ENCODE data around the gene CRCP.
"Not testable (repeated sequence)": the region's sequence is repeated elsewhere in the genome, so short reads cannot be mapped to it uniquely, and the experiment has no call there.

CRCP gene

DNA sequence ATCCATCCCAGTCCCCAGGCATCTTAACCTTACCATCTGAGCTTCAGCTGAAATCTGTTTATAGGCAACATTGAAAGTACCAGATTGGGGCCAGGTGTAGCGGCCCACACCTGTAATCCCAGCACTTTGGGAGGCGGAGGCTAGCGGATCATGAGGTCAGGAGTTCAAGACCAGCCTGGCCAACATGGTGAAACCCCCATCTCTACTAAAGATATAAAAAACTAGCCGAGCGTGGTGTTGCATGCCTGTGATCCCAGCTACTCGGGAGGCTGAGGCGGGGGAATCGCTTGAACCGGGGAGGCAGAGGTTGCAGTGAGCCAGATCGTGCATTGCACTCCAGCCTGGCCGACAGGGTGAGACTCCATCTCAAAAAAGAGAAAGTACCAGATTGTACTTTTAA, 39.0 kb downstream of the CRCP start:
- Histone ChIP-seq H3K9me3 (ENCODE audit: severe bottlenecking) (no peaks in the 10 kb centered on the region), H3K4me3 (ENCODE audit: severe bottlenecking) (no peak overlapping the region), H3K27ac (ENCODE audit: poor library complexity, severe bottlenecking) (no peak overlapping the region), H3K4me1 (ENCODE audit: insufficient read depth, poor library complexity, severe bottlenecking) (peaks cover 10% of the 10 kb centered on the region), H3K36me3 (ENCODE audit: low read depth) (peaks cover 74% of the 10 kb centered on the region), H3K27me3 (ENCODE audit: insufficient read depth, poor library complexity, severe bottlenecking) (no peaks in the 10 kb centered on the region)
- no peak for ATAC-seq (ENCODE audit: low read depth)
- TF ChIP-seq, protein P1, sequence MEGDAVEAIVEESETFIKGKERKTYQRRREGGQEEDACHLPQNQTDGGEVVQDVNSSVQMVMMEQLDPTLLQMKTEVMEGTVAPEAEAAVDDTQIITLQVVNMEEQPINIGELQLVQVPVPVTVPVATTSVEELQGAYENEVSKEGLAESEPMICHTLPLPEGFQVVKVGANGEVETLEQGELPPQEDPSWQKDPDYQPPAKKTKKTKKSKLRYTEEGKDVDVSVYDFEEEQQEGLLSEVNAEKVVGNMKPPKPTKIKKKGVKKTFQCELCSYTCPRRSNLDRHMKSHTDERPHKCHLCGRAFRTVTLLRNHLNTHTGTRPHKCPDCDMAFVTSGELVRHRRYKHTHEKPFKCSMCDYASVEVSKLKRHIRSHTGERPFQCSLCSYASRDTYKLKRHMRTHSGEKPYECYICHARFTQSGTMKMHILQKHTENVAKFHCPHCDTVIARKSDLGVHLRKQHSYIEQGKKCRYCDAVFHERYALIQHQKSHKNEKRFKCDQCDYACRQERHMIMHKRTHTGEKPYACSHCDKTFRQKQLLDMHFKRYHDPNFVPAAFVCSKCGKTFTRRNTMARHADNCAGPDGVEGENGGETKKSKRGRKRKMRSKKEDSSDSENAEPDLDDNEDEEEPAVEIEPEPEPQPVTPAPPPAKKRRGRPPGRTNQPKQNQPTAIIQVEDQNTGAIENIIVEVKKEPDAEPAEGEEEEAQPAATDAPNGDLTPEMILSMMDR (IDR thresholded peaks at IDR 0.05; ENCODE audit: poor library complexity, severe bottlenecking): no peak
- no peak for DNase-seq (ENCODE audit: low spot score)

DNA sequence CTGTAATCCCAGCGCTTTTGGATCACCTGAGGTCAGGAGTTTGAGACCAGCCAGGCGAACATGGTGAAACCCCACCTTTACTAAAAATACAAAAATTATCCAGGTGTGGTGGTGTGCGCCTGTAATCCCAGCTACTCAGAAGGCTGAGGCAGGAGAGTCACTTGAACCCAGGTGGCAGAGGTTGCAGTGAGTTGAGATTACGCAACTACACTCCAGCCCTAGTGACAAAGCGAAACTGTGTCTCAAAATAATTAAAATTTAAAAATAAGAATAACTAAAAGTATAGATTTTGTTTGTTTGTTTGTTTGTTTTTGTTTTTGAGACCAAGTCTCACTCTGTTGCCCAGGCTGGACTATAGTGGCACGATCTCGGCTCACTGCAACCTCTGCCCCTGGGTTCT, 41.4 kb downstream of the CRCP start:
- H3K4me1 ChIP-seq (ENCODE audit: insufficient read depth, poor library complexity, severe bottlenecking); ATAC-seq (ENCODE audit: low read depth); H3K4me3 ChIP-seq (ENCODE audit: severe bottlenecking); H3K27me3 ChIP-seq (ENCODE audit: insufficient read depth, poor library complexity, severe bottlenecking); H3K9me3 ChIP-seq (ENCODE audit: severe bottlenecking); DNase-seq (ENCODE audit: low spot score); H3K27ac ChIP-seq (ENCODE audit: poor library complexity, severe bottlenecking): not testable (repeated sequence)
- H3K36me3 ChIP-seq (ENCODE audit: low read depth): peaks cover 60% of the 10 kb centered on the region

DNA sequence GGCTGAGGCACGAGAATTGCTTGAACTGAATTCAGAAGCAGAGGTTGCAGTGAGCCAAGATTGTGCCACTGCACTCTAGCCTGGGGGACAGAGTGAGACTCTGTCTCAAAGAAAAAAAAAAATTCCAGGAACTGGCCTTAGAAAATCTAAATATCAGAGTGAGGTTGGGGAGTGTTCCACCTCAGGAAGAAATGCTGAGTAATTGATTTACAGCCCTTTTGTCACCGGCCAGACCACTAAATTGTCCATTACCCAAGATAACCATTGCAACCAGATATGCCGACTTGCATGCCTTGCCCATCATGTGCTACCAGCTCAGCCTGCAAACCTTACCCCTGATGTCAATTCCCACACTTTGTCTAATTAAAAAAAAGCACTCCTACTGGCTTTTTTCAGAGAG, 42.4 kb downstream of the CRCP start:
- Histone ChIP-seq H3K36me3 (ENCODE audit: low read depth) (peaks cover 54% of the 10 kb centered on the region), H3K9me3 (ENCODE audit: severe bottlenecking) (no peaks in the 10 kb centered on the region), H3K27ac (ENCODE audit: poor library complexity, severe bottlenecking) (no peak overlapping the region), H3K27me3 (ENCODE audit: insufficient read depth, poor library complexity, severe bottlenecking) (no peaks in the 10 kb centered on the region), H3K4me1 (ENCODE audit: insufficient read depth, poor library complexity, severe bottlenecking) (no peaks in the 10 kb centered on the region), H3K4me3 (ENCODE audit: severe bottlenecking) (no peak overlapping the region)
- ATAC-seq (ENCODE audit: low read depth) (no peak), DNase-seq (ENCODE audit: low spot score) (no peak)
- TF ChIP-seq, protein P1 (IDR thresholded peaks at IDR 0.05; ENCODE audit: poor library complexity, severe bottlenecking): no peak

DNA sequence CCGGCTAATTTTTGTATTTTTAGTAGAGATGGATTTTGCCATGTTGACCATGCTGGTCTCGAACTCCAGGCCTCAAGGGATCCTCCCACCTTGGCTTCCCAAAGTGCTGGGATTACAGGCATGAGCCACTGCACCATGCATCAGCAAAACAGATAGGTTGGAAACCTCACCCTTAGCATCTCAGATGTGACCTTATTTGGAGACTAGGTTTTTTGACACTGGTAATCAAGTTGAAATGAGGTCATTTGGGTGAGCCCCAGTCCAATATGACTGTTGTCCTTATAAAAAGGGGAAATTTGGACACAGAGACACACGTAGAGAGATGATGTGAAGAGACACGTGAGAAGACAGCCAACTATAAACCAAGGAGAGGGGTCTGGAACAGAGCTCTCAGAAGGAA, 48.0 kb downstream of the CRCP start:
- Histone ChIP-seq H3K4me1 (ENCODE audit: insufficient read depth, poor library complexity, severe bottlenecking) (no peaks in the 10 kb centered on the region), H3K27me3 (ENCODE audit: insufficient read depth, poor library complexity, severe bottlenecking) (no peaks in the 10 kb centered on the region), H3K9me3 (ENCODE audit: severe bottlenecking) (no peaks in the 10 kb centered on the region), H3K36me3 (ENCODE audit: low read depth) (0 out of 2 replicates have a peak, but pooled peaks cover 10% of the 10 kb centered on the region), H3K27ac (ENCODE audit: poor library complexity, severe bottlenecking) (no peak overlapping the region), H3K4me3 (ENCODE audit: severe bottlenecking) (no peak overlapping the region)
- ATAC-seq (ENCODE audit: low read depth): no peak
- TF ChIP-seq, protein P1 (IDR thresholded peaks at IDR 0.05; ENCODE audit: poor library complexity, severe bottlenecking): no peak
- DNase-seq (ENCODE audit: low spot score): no peak

DNA sequence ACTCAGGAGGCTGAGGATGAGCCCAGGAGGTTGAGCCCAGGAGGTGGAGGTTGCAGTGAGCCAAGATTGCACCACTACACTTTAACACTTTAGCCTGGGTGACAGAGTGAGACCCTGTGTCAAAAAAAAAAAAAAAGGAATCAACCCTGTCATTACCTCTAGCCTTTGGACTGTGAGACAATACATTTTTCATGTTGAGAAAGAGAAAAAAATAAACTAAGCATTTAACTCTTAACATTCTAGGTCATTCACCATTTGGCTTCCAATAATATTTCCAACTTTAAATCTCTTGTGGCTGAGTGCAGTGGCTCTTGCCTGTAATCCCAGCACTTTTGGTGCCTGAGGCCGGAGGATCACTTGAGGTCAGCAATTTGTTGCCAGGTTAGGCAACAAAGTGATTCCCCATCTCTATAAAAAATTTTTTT, 48.6 kb downstream of the CRCP start:
- ATAC-seq (ENCODE audit: low read depth) (no peak), DNase-seq (ENCODE audit: low spot score) (no peak)
- Histone ChIP-seq H3K36me3 (ENCODE audit: low read depth) (0 out of 2 replicates have a peak, but pooled peaks cover 5% of the 10 kb centered on the region), H3K4me1 (ENCODE audit: insufficient read depth, poor library complexity, severe bottlenecking) (peaks cover 3% of the 10 kb centered on the region), H3K4me3 (ENCODE audit: severe bottlenecking) (no peak overlapping the region), H3K27ac (ENCODE audit: poor library complexity, severe bottlenecking) (no peak overlapping the region), H3K9me3 (ENCODE audit: severe bottlenecking) (no peaks in the 10 kb centered on the region), H3K27me3 (ENCODE audit: insufficient read depth, poor library complexity, severe bottlenecking) (no peaks in the 10 kb centered on the region)
- TF ChIP-seq, protein P1 (IDR thresholded peaks at IDR 0.05; ENCODE audit: poor library complexity, severe bottlenecking): no peak
